MM.1S (cell line): ENCODE data around the gene KIF25.

Experiments used
- DNase-seq: peaks from one replicate; pipeline ENCODE4 v3.0.0-alpha.2; 2015
- H2AFZ ChIP-seq: fragments of 300-600 bp; sonication (generic); 2 replicates; pipeline ENCODE4 v1.6.0; 2016; ENCODE audit warnings: antibody characterized with exemption, low read length
- H3F3A ChIP-seq: fragments of 300-600 bp; sonication (generic); 2 replicates; pipeline ENCODE4 v1.6.1; 2016; ENCODE audit warnings: mild to moderate bottlenecking, antibody characterized with exemption, low read length, moderate library complexity, mixed read lengths; ENCODE audit not compliant: insufficient read depth
- H3K27ac ChIP-seq: fragments of 300-600 bp; sonication (generic); 2 replicates; pipeline ENCODE4 v1.5.1; 2016; ENCODE audit warnings: mild to moderate bottlenecking, low read length
- H3K27me3 ChIP-seq: fragments of 300-600 bp; sonication (generic); replicated peaks from 2 replicates; pipeline ENCODE4 v1.6.0; 2016; ENCODE audit warnings: low read length; ENCODE audit not compliant: insufficient read depth
- H3K36me3 ChIP-seq: fragments of 300-600 bp; sonication (generic); replicated peaks from 2 replicates; pipeline ENCODE4 v1.6.1; 2016; ENCODE audit warnings: mild to moderate bottlenecking, low read length, mixed read lengths; ENCODE audit not compliant: insufficient read depth
- H3K4me1 ChIP-seq: fragments of 300-600 bp; sonication (generic); 2 replicates; pipeline ENCODE4 v1.6.1; 2016; ENCODE audit warnings: low read length, mixed read lengths
- H3K4me2 ChIP-seq: fragments of 300-600 bp; sonication (generic); 2 replicates; pipeline ENCODE4 v1.6.0; 2016; ENCODE audit warnings: low read depth, low read length
- H3K4me3 ChIP-seq: fragments of 300-600 bp; sonication (generic); 2 replicates; pipeline ENCODE4 v1.5.1; 2016; ENCODE audit warnings: low read length, mixed read lengths
- H3K79me2 ChIP-seq: fragments of 300-600 bp; sonication (generic); 2 replicates; pipeline ENCODE4 v1.6.1; 2016; ENCODE audit warnings: mixed run types, low read length, mixed read lengths
- H3K9ac ChIP-seq: fragments of 300-600 bp; sonication (generic); 2 replicates; pipeline ENCODE4 v1.6.1; 2016; ENCODE audit warnings: low read length, mixed read lengths
- H3K9me2 ChIP-seq: fragments of 300-600 bp; sonication (generic); replicated peaks from 2 replicates; pipeline ENCODE4 v1.6.1; 2016; ENCODE audit warnings: mild to moderate bottlenecking, low read length, mixed read lengths; ENCODE audit not compliant: insufficient read depth
- H3K9me3 ChIP-seq: fragments of 300-600 bp; sonication (generic); replicated peaks from 2 replicates; pipeline ENCODE4 v1.6.1; 2016; ENCODE audit warnings: mild to moderate bottlenecking, low read length, mixed read lengths; ENCODE audit not compliant: insufficient read depth
- H4K20me1 ChIP-seq: fragments of 300-600 bp; sonication (generic); 2 replicates; pipeline ENCODE4 v1.6.1; 2016; ENCODE audit warnings: mild to moderate bottlenecking, low read length, moderate library complexity, mixed read lengths; ENCODE audit not compliant: insufficient read depth
- CTCF ChIP-seq: fragments of 300-600 bp; sonication (generic); IDR thresholded peaks from 2 replicates; pipeline ENCODE4 v1.5.1; 2016; ENCODE audit warnings: antibody characterized with exemption, low read length, mixed read lengths
- EZH2 ChIP-seq: fragments of 300-600 bp; sonication (generic); optimal IDR thresholded peaks from 2 replicates; pipeline ENCODE3; 2017; ENCODE audit warnings: low read depth, mild to moderate bottlenecking, antibody characterized with exemption, low read length, mixed read lengths
- EZH2phosphoT487 ChIP-seq: fragments of 300-600 bp; sonication (generic); IDR thresholded peaks from 2 replicates; pipeline ENCODE4 v1.6.1; 2018; ENCODE audit warnings: antibody characterized with exemption, low read length

KIF25 gene

DNA sequence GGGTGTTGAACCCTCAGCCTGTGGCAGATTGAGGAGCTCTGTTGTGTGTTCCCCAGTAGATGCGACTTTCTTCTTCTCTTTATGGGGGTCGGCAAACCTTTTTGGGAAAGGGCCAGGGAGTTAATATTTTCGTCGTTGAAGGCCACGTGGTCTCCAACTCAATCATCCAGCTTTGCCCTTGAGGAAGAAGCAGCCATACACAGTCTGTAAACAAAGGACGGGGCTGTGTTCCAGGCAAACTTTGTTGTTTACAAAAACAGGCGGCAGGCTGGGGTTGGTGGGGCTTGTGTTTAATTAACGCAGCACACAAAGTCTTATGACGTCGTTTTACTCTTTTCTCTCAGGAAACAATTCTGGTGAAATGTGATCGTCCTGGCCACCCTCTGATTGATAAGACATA, 20.2 kb downstream of the KIF25 start:
- Histone ChIP-seq H3K79me2 (no peaks in the 10 kb centered on the region), H3K4me2 (no peak overlapping the region), H3K27me3 (peaks cover 22% of the 10 kb centered on the region; the same call in 1 of the 2 replicates), H3K4me3 (no peak overlapping the region), H3K9me2 (no peaks in the 10 kb centered on the region), H2AFZ (no peak overlapping the region), H3K36me3 (no peaks in the 10 kb centered on the region), H3K9me3 (no peaks in the 10 kb centered on the region), H3K4me1 (no peaks in the 10 kb centered on the region), H3F3A (no peaks in the 10 kb centered on the region), H4K20me1 (no peaks in the 10 kb centered on the region), H3K9ac (no peak overlapping the region), H3K27ac (no peak overlapping the region)
- no peak for DNase-seq
- no peak for TF ChIP-seq EZH2
- TF ChIP-seq CTCF, result no peak
- TF ChIP-seq EZH2phosphoT487, result no peak

DNA sequence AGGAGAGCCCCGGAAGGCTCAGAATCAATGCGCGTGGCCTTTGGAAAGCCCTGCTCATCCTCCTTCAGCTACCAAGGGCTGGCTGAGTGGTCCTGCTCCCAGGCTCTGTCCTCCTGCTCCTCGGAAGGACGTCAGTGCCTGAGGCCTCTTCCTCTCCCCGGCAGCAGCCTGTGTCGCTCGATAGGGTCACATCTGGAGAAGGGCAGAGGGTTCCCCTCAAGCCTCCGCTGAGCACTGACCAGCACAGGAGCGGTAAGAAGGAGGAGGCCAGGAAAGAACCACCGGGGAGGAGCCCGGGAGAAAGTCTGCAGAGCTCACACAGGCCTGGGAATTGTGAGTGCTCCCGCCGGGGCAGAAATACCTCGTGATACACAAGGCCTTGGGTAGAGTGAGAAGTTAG, 21.2 kb downstream of the KIF25 start:
- no peak overlapping the region for H3K4me2 ChIP-seq

DNA sequence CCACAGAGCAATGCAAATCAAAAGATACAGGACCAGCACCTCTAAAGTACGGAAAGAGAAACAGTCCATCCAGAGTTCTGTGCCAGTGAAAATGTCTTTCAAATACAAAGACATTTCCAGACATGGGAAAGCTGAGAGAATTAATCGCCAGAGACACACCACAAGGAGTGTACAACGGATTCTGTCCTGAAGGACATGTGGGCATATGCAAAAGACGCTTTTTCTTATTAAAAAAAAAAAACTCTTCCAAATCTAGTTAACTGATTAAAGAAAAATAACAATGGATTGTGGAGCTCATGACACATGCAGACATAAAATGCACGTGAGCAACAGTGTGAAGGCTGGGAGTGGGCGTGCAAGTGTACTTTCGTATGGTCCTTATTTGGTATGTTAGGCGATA, 22.8 kb downstream of the KIF25 start:
- peaks cover 22% of the 10 kb centered on the region; the same call in 1 of the 2 replicates for H3K27me3 ChIP-seq
- H3K4me1 ChIP-seq, result no peaks in the 10 kb centered on the region
- no peak for TF ChIP-seq EZH2
- no peak for TF ChIP-seq EZH2phosphoT487
- TF ChIP-seq CTCF, result no peak

More for the DNA sequence above, 21.2 kb downstream of the KIF25 start:
- H3K27ac ChIP-seq, result no peak overlapping the region
- no peak for DNase-seq
- H3K9me2 ChIP-seq, result no peaks in the 10 kb centered on the region
- H3K36me3 ChIP-seq, result no peaks in the 10 kb centered on the region
- no peaks in the 10 kb centered on the region for H3K79me2 ChIP-seq
- no peak overlapping the region for H3K9ac ChIP-seq
- H3K27me3 ChIP-seq, result peaks cover 22% of the 10 kb centered on the region; the same call in 1 of the 2 replicates
- no peaks in the 10 kb centered on the region for H3F3A ChIP-seq
- H4K20me1 ChIP-seq, result no peaks in the 10 kb centered on the region
- H2AFZ ChIP-seq, result no peak overlapping the region
- H3K4me1 ChIP-seq, result no peaks in the 10 kb centered on the region
- H3K4me3 ChIP-seq, result no peak overlapping the region
- TF ChIP-seq EZH2phosphoT487 (no peak), CTCF (no peak), EZH2 (no peak)
- H3K9me3 ChIP-seq, result no peaks in the 10 kb centered on the region

More for the DNA sequence above, 22.8 kb downstream of the KIF25 start:
- H3K9me2 ChIP-seq, result no peaks in the 10 kb centered on the region
- H3K9me3 ChIP-seq, result no peaks in the 10 kb centered on the region
- no peak overlapping the region for H3K4me3 ChIP-seq
- H3K36me3 ChIP-seq, result no peaks in the 10 kb centered on the region
- H2AFZ ChIP-seq, result no peak overlapping the region
- H4K20me1 ChIP-seq, result no peaks in the 10 kb centered on the region
- H3F3A ChIP-seq, result no peaks in the 10 kb centered on the region
- no peak for DNase-seq
- H3K9ac ChIP-seq, result no peak overlapping the region
- H3K4me2 ChIP-seq, result no peak overlapping the region
- no peaks in the 10 kb centered on the region for H3K79me2 ChIP-seq
- no peak overlapping the region for H3K27ac ChIP-seq
